ENCODE results near the gene UQCRFS1. TPM values are rescaled to one million over a fixed set of nuclear protein-coding genes. Genes with fewer than 3 reads are reported as not detected.

Gene UQCRFS1
- total RNA-seq, 1 donor from 2014 or later = 112 TPM

GRCh38 chr19:29176981-29177754, 35.8 kb downstream of the UQCRFS1 start:
- DNase-seq (ENCODE audit: low spot score) = no peak
- intact Hi-C loops (cut with DNase I) = no loop called here

GRCh38 chr19:29173896-29174295, 39.1 kb downstream of the UQCRFS1 start:
- DNase-seq (ENCODE audit: low spot score) = no peak
- intact Hi-C loops (cut with DNase I) = no loop called here

GRCh38 chr19:29172302-29172701, 40.6 kb downstream of the UQCRFS1 start:
- intact Hi-C loops (cut with DNase I) = no loop called here
- DNase-seq (ENCODE audit: low spot score) = no peak

GRCh38 chr19:29171525-29171924, 41.4 kb downstream of the UQCRFS1 start:
- no peak for DNase-seq (ENCODE audit: low spot score)
- intact Hi-C loops (cut with DNase I) = no loop called here

- intact Hi-C loops (cut with DNase I) = no loop called here
- DNase-seq (ENCODE audit: low spot score) = no peak
Measured at GRCh38 chr19:29170554-29170953, 42.4 kb downstream of the UQCRFS1 start.

GRCh38 chr19:29162694-29163093, 50.3 kb downstream of the UQCRFS1 start:
- no peak for DNase-seq (ENCODE audit: low spot score)
- intact Hi-C loops (cut with DNase I) = no loop called here

GRCh38 chr19:29155683-29156082, 57.3 kb downstream of the UQCRFS1 start:
- intact Hi-C loops (cut with DNase I) = no loop called here
- DNase-seq (ENCODE audit: low spot score) = no peak
